Measurements from ENCODE around the gene IPPK.

GRCh38 chr9:92696619-92697018, 26.7 kb upstream of the IPPK start:
- TF ChIP-seq, protein P1, sequence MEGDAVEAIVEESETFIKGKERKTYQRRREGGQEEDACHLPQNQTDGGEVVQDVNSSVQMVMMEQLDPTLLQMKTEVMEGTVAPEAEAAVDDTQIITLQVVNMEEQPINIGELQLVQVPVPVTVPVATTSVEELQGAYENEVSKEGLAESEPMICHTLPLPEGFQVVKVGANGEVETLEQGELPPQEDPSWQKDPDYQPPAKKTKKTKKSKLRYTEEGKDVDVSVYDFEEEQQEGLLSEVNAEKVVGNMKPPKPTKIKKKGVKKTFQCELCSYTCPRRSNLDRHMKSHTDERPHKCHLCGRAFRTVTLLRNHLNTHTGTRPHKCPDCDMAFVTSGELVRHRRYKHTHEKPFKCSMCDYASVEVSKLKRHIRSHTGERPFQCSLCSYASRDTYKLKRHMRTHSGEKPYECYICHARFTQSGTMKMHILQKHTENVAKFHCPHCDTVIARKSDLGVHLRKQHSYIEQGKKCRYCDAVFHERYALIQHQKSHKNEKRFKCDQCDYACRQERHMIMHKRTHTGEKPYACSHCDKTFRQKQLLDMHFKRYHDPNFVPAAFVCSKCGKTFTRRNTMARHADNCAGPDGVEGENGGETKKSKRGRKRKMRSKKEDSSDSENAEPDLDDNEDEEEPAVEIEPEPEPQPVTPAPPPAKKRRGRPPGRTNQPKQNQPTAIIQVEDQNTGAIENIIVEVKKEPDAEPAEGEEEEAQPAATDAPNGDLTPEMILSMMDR (conservative IDR thresholded peaks at IDR 0.05 in 1 of 2, IDR thresholded peaks at IDR 0.05 in 1 of 2; ENCODE audit: extremely low read depth in 1 of 2, insufficient read depth in 1 of 2, low read depth in 1 of 2, low read length in 2 of 2), result no peak
- TF ChIP-seq EZH2 (IDR thresholded peaks at IDR 0.05; ENCODE audit: borderline replicate concordance, low read length), result no peak
